Measurements from ENCODE around the gene PPP6R3.
"Not testable (repeated sequence)": the region's sequence is repeated elsewhere in the genome, so short reads cannot be mapped to it uniquely, and the experiment has no call there.

The PPP6R3 gene

DNA sequence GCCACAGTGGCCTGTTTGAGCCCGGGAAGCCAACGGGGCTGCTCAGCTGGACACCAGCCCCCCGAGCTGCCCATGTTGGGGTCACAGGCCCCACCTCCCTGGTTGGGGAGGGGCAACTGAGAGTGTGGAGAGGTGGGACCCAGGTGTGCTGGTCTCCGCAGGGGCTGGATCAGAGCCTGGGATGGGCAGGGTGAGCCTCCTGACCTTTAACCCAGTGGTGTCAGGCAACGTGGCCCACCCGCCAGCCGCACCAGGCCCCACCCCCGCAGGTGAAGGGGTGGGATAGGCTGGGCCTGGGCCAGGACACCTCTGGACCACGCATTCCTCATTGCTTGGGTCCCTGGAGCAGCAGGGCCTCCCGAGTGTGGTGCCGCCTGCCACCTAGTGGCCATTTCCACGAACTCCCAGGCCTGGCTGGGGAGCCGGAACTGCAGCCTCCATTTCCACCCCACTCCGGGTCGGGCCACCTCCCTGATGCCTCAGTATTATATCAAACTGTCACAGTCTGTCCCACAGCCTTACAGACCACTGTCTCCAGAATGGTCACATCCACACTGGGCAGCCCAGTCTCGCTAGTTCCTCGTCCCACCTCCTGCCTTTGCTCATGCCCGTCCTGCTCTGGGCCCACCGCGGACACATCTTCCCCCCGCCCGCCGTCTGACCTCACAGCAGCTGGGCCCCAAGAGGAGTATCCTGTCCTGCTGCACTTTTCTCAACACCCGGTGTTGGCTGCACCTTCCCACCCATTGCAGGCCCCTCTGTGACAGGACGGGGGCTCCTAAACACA is 13.3 kb upstream of the PPP6R3 start:
- in situ Hi-C loops (cut with MboI; ENCODE audit: low pct_unique_long_range_greater_than_20kb, low sequenced_read_pairs, unreplicated experiment): no loop called here
- peak; percentile 90 for DNase-seq (ENCODE audit: low spot score)
- TF ChIP-seq, protein P1, sequence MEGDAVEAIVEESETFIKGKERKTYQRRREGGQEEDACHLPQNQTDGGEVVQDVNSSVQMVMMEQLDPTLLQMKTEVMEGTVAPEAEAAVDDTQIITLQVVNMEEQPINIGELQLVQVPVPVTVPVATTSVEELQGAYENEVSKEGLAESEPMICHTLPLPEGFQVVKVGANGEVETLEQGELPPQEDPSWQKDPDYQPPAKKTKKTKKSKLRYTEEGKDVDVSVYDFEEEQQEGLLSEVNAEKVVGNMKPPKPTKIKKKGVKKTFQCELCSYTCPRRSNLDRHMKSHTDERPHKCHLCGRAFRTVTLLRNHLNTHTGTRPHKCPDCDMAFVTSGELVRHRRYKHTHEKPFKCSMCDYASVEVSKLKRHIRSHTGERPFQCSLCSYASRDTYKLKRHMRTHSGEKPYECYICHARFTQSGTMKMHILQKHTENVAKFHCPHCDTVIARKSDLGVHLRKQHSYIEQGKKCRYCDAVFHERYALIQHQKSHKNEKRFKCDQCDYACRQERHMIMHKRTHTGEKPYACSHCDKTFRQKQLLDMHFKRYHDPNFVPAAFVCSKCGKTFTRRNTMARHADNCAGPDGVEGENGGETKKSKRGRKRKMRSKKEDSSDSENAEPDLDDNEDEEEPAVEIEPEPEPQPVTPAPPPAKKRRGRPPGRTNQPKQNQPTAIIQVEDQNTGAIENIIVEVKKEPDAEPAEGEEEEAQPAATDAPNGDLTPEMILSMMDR (IDR thresholded peaks at IDR 0.05; ENCODE audit: extremely low read depth, insufficient read depth, missing control alignments): peak; percentile 97

DNA sequence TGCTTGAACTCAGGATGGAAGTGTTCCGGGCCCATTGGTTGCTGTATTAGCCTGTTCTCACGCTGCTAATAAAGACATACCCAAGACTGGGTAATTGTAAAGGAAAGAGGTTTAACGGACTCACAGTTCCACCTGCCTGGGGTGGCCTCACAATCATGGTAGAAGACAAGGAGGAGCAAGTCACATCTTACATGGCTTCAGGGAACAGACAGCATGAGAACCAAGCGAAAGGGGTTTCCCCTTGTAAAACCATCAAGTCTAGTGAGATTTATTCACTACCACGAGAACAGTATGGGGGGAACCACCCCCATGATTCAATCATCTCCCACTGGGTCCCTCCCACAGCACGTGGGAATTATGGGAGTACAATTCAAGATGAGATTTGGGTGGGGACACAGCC is 12.6 kb upstream of the PPP6R3 start:
- in situ Hi-C loops (cut with MboI; ENCODE audit: low pct_unique_long_range_greater_than_20kb, low sequenced_read_pairs, unreplicated experiment); DNase-seq (ENCODE audit: low spot score): not testable (repeated sequence)

GRCh38 chr11:68448604-68449011 is 11.9 kb upstream of the PPP6R3 start:
- no peak for DNase-seq (ENCODE audit: low spot score)
- in situ Hi-C loops (cut with MboI; ENCODE audit: low pct_unique_long_range_greater_than_20kb, low sequenced_read_pairs, unreplicated experiment): no loop called here
- TF ChIP-seq, protein P1 (IDR thresholded peaks at IDR 0.05; ENCODE audit: extremely low read depth, insufficient read depth, missing control alignments): no peak

- TF ChIP-seq, protein P1 (IDR thresholded peaks at IDR 0.05; ENCODE audit: extremely low read depth, insufficient read depth, missing control alignments): no peak
- in situ Hi-C loops (cut with MboI; ENCODE audit: low pct_unique_long_range_greater_than_20kb, low sequenced_read_pairs, unreplicated experiment): no loop called here
- DNase-seq (ENCODE audit: low spot score): no peak
These were observed 10.6 kb upstream of the PPP6R3 start for GRCh38 chr11:68449951-68450350.

- in situ Hi-C loops (cut with MboI; ENCODE audit: low pct_unique_long_range_greater_than_20kb, low sequenced_read_pairs, unreplicated experiment): no loop called here
- TF ChIP-seq, protein P1 (IDR thresholded peaks at IDR 0.05; ENCODE audit: extremely low read depth, insufficient read depth, missing control alignments): no peak
- DNase-seq (ENCODE audit: low spot score): no peak
These were observed 9.8 kb upstream of the PPP6R3 start for GRCh38 chr11:68450711-68451110.

- TF ChIP-seq, protein P1 (IDR thresholded peaks at IDR 0.05; ENCODE audit: extremely low read depth, insufficient read depth, missing control alignments): no peak
- no peak for DNase-seq (ENCODE audit: low spot score)
- in situ Hi-C loops (cut with MboI; ENCODE audit: low pct_unique_long_range_greater_than_20kb, low sequenced_read_pairs, unreplicated experiment): no loop called here
These were observed 5.8 kb upstream of the PPP6R3 start for GRCh38 chr11:68454767-68455166.

DNA sequence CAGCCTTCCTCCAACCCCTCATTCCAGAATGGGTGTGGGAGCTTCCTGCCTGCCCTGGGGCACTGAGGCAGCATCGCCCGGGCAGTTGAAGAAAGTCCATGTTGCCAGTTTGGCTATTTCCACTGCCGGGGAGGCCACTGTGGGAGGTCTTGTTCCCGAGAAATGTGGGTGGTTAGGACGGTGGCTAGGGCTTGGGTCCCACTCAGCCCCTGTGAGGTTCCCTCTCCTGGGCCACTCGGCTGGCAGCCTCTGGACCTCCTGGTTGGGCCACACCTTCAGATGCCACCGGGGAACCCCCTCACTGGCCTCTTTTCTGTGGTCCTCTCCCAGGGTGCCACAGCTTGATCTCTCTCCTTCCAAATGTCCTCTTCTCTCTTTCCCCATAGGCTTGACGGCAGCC is 5.1 kb upstream of the PPP6R3 start:
- DNase-seq (ENCODE audit: low spot score): no peak
- in situ Hi-C loops (cut with MboI; ENCODE audit: low pct_unique_long_range_greater_than_20kb, low sequenced_read_pairs, unreplicated experiment): no loop called here
- TF ChIP-seq, protein P1 (IDR thresholded peaks at IDR 0.05; ENCODE audit: extremely low read depth, insufficient read depth, missing control alignments): no peak

Measured in GM13977 (cell line).